HEK293 (cell line): ENCODE data around the gene KRT5.

Experiments
- ZBTB21 ChIP-seq: fragments of 450-650 bp; formaldehyde crosslinking; IDR thresholded peaks from 2 replicates; pipeline ENCODE4 v1.5.1; 2017; ENCODE audit warnings: missing biosample characterization, missing genetic modification characterization
- ZNF311 ChIP-seq: fragments of 450-650 bp; formaldehyde crosslinking; IDR thresholded peaks from 2 replicates; pipeline ENCODE4 v1.5.1; 2017; ENCODE audit warnings: missing biosample characterization, missing genetic modification characterization, borderline replicate concordance
- ZSCAN30 ChIP-seq: fragments of 450-650 bp; IDR thresholded peaks from 2 replicates; pipeline ENCODE4 v1.5.1; 2018; ENCODE audit warnings: missing biosample characterization, mild to moderate bottlenecking, missing genetic modification characterization, moderate library complexity

GRCh38 chr12:52530366-52530765, 10.2 kb upstream of the KRT5 start:
- no peak for TF ChIP-seq ZSCAN30 (tag by site-specific recombination)
- no peak for TF ChIP-seq ZBTB21 (tag by site-specific recombination)
- TF ChIP-seq ZNF311 (tag by site-specific recombination), result no peak
